Pons (tissue), 1 donor: Measurements from ENCODE around the gene POMGNT2.

ENCODE experiments used
- DNase-seq: peaks from one replicate; pipeline ENCODE4 v3.0.0-alpha.2; 2016; ENCODE audit warnings: low spot score

Gene POMGNT2

GRCh38 chr3:43102773-43103480 is 3.0 kb downstream of the POMGNT2 start:
- no peak for DNase-seq

DNA sequence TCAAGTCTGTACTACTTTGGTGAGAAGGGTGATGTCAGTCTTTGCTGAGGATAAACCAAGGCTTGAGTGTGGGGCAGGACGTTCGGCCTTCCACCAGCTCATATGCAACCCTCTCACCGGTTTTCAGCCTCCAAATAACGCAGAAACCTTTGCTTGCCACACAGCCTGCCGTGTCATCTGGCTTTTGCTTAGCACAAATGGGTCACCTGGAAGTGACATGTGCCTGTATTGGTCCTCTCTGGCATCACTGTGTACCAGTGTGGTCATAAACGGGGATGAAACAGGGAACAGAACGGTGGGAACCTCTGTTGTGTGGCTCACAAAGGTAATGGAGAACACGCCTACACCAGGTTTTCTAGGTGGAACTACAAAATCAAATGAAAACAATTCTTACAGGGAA is 7.1 kb downstream of the POMGNT2 start:
- no peak for DNase-seq

DNA sequence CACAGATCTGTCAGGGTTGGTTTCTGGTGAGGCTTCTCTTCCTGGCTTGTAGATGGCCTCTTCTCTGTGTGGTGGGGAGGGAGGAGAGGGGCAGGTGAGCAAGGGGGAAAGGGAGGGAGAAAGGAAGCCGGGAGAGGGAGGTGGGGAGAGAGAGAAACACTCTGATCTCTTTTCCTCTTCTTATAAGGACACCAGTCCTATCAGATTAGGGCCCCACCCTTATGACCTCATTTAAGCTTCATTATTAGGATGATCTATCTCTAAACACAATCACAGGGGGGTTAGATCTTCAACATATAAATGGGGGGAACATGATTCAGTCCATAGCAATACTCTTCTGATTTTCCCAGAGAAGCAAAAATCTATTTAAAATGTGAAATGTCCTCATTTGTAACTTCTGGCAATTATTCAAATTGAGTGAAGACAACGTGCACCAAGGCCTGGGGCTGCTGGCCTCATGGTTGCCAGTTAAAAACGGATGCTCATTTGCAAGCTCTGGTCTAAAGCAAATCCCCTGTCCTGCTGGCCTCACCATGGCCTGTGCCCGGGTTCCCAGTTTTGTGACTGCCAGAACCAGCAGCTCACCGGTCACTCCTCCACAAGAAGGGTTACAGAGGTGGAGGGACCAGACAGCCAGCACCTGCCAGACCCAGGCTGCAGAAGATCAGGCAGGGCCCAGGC is 8.3 kb downstream of the POMGNT2 start:
- no peak for DNase-seq

GRCh38 chr3:43096761-43097160 is 9.1 kb downstream of the POMGNT2 start:
- DNase-seq = no peak

- DNase-seq = no peak
Measured at GRCh38 chr3:43095370-43095769, 10.5 kb downstream of the POMGNT2 start.

- no peak for DNase-seq
Measured at GRCh38 chr3:43094851-43095250, 11.0 kb downstream of the POMGNT2 start.

DNA sequence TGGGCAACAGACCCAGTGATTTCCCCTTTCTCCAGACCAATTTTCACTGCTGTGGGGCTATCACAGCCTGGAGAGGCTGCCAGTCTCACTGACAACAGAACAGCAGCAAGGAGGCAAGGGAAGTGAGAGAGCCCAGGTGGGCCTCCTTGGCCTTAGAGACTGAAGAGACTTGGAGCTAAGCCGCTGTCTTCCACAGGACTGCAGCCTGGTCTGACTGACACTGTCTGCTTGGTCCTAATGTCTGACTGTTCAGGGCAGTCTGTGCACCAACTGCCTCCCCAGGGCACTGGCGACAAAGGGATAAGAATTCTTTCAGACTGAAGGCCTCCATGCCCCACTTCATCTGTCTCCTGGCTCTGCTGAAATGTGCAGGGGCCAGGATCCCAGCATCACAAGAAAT is 11.5 kb downstream of the POMGNT2 start:
- DNase-seq = no peak

DNA sequence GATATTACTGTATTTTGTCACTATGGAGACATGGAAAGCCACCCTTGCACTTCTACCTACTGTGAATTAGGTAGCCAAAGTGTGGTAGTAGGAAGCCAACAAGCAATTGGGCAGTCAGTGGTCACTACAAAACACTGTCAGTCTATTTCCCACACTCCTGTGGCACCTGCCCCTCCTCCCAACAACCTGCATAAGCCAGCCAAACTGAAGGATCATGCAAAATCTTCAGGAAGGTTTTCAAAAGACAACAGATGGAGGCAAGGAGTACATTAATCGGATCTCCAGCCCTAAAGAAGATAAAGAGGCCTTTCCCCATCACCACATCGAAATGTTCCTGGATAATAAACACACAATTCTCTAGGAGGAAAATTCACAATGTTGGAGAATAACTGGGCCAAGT is 11.9 kb downstream of the POMGNT2 start:
- no peak for DNase-seq

- no peak for DNase-seq
Measured at GRCh38 chr3:43093006-43093405, 12.9 kb downstream of the POMGNT2 start.

DNA sequence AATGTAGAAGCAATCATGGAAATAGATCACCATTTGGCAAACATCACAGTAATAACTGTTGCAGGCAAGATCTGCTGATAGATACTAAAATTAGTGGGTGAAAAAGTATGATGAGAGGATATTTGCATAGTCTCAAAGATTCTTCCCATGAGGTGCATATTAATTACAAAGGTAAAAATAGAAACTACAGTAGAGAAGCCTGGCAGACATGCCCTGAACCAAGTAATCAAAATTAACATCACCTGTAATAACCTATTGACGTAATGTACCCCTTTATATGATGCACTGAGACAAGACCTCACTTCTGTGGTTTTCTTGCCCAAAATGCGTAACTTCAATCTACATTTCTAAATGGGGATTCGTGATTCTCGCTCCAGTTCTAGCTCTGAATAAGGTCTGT is 14.4 kb downstream of the POMGNT2 start:
- no peak for DNase-seq

DNA sequence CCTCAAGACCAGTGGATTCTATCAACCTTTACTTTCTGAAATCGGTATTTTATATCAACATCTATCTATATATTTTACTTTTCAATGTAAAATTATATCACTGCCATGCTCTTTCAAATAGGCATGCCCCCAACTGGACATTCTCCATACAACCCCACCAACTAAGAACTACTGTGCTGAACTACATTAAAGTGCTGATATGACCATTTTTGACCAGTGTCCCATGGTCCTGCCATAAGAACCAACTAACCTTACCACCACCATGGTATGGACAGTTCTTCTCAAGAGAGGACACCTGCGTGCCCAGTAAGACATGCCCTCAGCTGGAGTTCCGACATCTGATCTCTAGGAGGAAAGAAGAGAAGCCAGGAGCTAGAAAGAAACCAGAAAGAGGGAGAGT is 15.6 kb downstream of the POMGNT2 start:
- no peak for DNase-seq

GRCh38 chr3:43089081-43089480 is 16.8 kb downstream of the POMGNT2 start:
- DNase-seq = no peak

GRCh38 chr3:43087249-43087776 is 18.6 kb downstream of the POMGNT2 start:
- DNase-seq = no peak

DNA sequence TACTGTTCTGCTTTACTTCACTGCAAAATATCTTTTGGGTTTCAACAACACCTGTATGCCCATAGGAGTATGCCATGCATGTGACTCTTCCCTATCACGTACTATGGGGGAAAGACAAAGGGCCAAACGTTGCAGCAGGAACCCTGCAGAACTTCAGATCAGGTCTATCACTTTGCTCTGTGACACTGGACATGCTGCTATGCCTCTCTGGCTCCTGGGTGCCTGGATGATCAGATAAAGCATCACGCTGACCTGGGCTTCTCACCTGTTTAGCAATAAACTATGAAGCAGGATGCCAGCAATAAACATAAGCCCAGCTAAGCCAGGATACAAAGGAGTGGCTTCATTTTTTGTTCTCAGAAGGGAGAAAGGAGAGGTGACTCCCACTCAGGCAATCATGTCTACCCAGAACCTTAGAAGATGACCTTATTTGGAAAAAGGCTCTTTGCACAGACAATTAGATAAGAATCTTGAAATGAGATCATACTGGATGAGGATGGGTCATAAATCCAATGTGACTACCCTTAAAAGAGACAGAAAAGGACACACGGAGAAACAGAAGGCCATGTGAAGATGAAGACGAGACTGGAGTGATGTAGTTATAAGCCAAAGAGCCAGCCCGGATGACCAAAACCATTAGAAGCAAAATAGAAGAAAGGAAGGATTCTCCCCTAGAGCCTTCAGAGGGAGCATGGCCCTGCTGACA is 19.3 kb downstream of the POMGNT2 start:
- no peak for DNase-seq

DNA sequence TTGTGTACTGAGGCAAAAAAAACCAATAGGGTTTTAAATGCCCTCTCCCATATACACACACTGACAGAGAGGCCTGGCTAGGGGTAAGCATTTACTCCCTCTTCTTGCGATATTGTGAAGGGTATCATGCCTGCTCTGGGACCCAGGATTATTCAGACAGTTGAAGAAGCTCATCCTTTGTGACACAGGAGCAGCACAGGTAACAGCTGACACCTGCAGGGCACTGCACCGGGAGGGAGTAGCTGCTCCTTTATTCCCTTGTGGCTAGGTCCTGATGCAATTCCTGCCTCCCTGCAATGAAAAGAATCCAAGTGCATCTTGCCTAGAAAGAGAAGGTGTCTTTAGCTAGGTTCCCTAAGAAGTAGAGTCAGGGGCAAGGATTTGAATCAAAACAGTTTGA is 23.4 kb downstream of the POMGNT2 start:
- no peak for DNase-seq

- no peak for DNase-seq
Measured at GRCh38 chr3:43081796-43082195, 24.1 kb downstream of the POMGNT2 start.

- DNase-seq = no peak
Measured at GRCh38 chr3:43080726-43081568, 24.9 kb downstream of the POMGNT2 start.

GRCh38 chr3:43079536-43080332 is 26.1 kb downstream of the POMGNT2 start:
- no peak for DNase-seq

DNA sequence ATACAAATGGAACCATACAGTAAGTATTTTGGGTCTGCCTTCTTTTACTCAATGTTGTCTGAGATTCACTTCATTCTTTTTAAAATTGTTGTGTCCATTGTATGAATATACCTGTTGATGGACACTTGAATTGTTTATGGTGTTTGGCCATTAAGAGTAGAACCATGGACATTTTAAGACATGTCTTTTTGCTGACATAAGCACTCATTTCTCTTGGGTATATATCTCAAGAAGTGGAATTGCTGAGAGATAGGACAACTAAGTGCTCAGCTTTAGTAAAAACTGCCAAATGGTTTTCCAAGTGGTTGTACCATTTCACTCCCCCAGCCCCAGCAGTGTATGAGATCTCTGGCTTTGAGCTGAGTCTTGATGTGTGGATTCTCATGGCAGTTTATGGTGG is 28.2 kb downstream of the POMGNT2 start:
- DNase-seq = no peak

DNA sequence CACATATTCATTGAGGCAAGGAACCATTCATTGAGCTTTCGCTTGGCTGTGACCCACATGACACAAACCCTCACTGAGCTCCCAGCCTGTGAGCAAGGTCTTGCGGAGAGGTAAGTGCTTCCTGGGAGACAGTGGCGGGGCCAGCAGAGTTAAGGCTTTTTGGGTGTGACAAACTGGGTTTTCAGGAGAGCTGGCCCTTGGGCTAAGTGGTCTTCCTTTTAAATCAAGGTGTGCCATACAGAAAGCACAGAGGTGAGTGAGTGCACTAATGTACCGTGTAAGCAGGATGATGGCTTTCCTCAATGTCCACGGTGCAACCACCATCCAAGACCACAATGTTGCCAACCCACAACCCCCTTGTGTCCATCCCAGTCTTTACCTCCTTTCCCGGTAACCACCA is 28.6 kb downstream of the POMGNT2 start:
- no peak for DNase-seq

- DNase-seq = no peak
Measured at GRCh38 chr3:43076857-43077256, 29.0 kb downstream of the POMGNT2 start.
